Sigmoid colon (tissue), 4 donors: Measurements from ENCODE around the gene FAM163B.
A peak's percentile ranks its signal among the peaks of the same experiment; 100 is the strongest.

Source experiments
- CTCF ChIP-seq, 4 experiments: fragments of 450-650 bp in 3 of 4; fragments of 200-600 bp in 1 of 4; IDR thresholded peaks; one replicate each; pipeline ENCODE4 v1.5.1; 2016 to 2019; ENCODE audit warnings: antibody characterized with exemption in 4 of 4, mild to moderate bottlenecking in 3 of 4, moderate library complexity in 2 of 4
- EP300 ChIP-seq, 4 donors: sonication (generic); formaldehyde crosslinking; IDR thresholded peaks; one replicate each; pipeline ENCODE4 v1.6.1; 2017; ENCODE audit warnings: antibody characterized with exemption in 4 of 4
- POLR2AphosphoS5 ChIP-seq, 4 donors: sonication (generic); formaldehyde crosslinking; IDR thresholded peaks; one replicate each; pipeline ENCODE4 v1.6.1; 2017; ENCODE audit warnings: antibody characterized with exemption in 4 of 4

- TF ChIP-seq CTCF (IDR thresholded peaks at IDR 0.05) (no peak), EP300 (IDR thresholded peaks at IDR 0.05) (no peak), POLR2AphosphoS5 (IDR thresholded peaks at IDR 0.05) (peak in 1 of 4 donors; percentile 56)
Measured at GRCh38 chr9:133585481-133586351, 23.5 kb downstream of the FAM163B start.
